PC-3 (cell line): ENCODE measurements around the gene TMEM127. TPM values are rescaled to one million over a fixed set of nuclear protein-coding genes. Genes with fewer than 3 reads are reported as not detected.

ENCODE experiments used
- ATAC-seq: fragments of 200-7000 bp; cut with Tn5 transposase; 2 replicates; pipeline ENCODE4 v1.9.1; 2020; ENCODE audit warnings: mild to moderate bottlenecking, moderate library complexity
- BruUV-seq: library from RNA; stranded (reverse); fragments of 400-500 nt; replicated peaks from 2 replicates; lab custom pipeline; 2021; lab: Mats Ljungman, UMichigan
- CTCF ChIA-PET: fragments of 300-600 bp; sonication (Branson Sonifier 250); formaldehyde crosslinking; loops from one replicate; lab custom pipeline; 2022; ENCODE audit warnings: antibody characterized with exemption; lab: Charles Lee
- POLR2A ChIA-PET: fragments of 300-600 bp; sonication (Branson Sonifier 250); formaldehyde crosslinking; loops from one replicate; lab custom pipeline; 2022; ENCODE audit warnings: antibody characterized with exemption; ENCODE audit not compliant: unreplicated experiment; lab: Charles Lee
- DNase-seq: peaks from one replicate; pipeline ENCODE4 v3.0.0-alpha.2; 2015
- H2AFZ ChIP-seq: fragments of 300-600 bp; sonication (generic); 2 replicates; pipeline ENCODE4 v1.6.0; 2016; ENCODE audit warnings: antibody characterized with exemption, low read length
- H3F3A ChIP-seq: fragments of 300-600 bp; sonication (generic); one replicate; pipeline ENCODE4 v1.6.0; 2017; ENCODE audit warnings: antibody characterized with exemption, low read length, control low read depth, mild to moderate bottlenecking; ENCODE audit not compliant: unreplicated experiment
- H3K27ac ChIP-seq: fragments of 300-600 bp; sonication (generic); 2 replicates; pipeline ENCODE4 v1.5.1; 2016; ENCODE audit warnings: mild to moderate bottlenecking, low read length
- H3K27me3 ChIP-seq: fragments of 300-600 bp; sonication (generic); 2 replicates; pipeline ENCODE4 v1.6.1; 2016; ENCODE audit warnings: low read length, mixed read lengths
- H3K36me3 ChIP-seq: fragments of 300-600 bp; sonication (generic); 2 replicates; pipeline ENCODE4 v1.6.1; 2016; ENCODE audit warnings: low read depth, mixed run types, low read length, mixed read lengths
- H3K4me1 ChIP-seq: fragments of 300-600 bp; sonication (generic); 2 replicates; pipeline ENCODE4 v1.5.1; 2016; ENCODE audit warnings: low read length; ENCODE audit not compliant: insufficient read depth
- H3K4me2 ChIP-seq: fragments of 300-600 bp; sonication (generic); 2 replicates; pipeline ENCODE4 v1.6.0; 2016; ENCODE audit warnings: low read length
- H3K4me3 ChIP-seq: fragments of 300-600 bp; sonication (generic); 2 replicates; pipeline ENCODE4 v1.5.1; 2016; ENCODE audit warnings: mild to moderate bottlenecking, low read length, mixed read lengths
- H3K79me2 ChIP-seq: fragments of 300-600 bp; sonication (generic); 2 replicates; pipeline ENCODE4 v1.6.1; 2017; ENCODE audit warnings: low read length, mixed read lengths
- H3K9ac ChIP-seq: fragments of 300-600 bp; sonication (generic); 2 replicates; pipeline ENCODE4 v1.6.0; 2016; ENCODE audit warnings: mild to moderate bottlenecking, low read length
- H3K9me2 ChIP-seq: fragments of 300-600 bp; sonication (generic); replicated peaks from 2 replicates; pipeline ENCODE4 v1.6.1; 2016; ENCODE audit warnings: mixed run types, low read length, mixed read lengths
- H3K9me3 ChIP-seq: fragments of 300-600 bp; sonication (generic); 2 replicates; pipeline ENCODE4 v1.6.1; 2016; ENCODE audit warnings: low read length, mixed read lengths
- H4K20me1 ChIP-seq: fragments of 300-600 bp; sonication (generic); 2 replicates; pipeline ENCODE4 v1.6.1; 2016; ENCODE audit warnings: low read length, mixed read lengths
- EZH2 ChIP-seq: fragments of 300-600 bp; sonication (generic); IDR thresholded peaks from one replicate; pipeline ENCODE4 v1.6.1; 2017; ENCODE audit warnings: antibody characterized with exemption, mild to moderate bottlenecking, low read length; ENCODE audit not compliant: unreplicated experiment
- EZH2phosphoT487 ChIP-seq: fragments of 300-600 bp; sonication (generic); IDR thresholded peaks from 2 replicates; pipeline ENCODE4 v1.6.1; 2018; ENCODE audit warnings: mild to moderate bottlenecking, antibody characterized with exemption, low read length, borderline replicate concordance
- intact Hi-C: fragments of 100-400 bp; cut with micrococcal nuclease; formaldehyde crosslinking; loops from 2 replicates; pipeline ENCODE4 v1.9.0; 2023
- total RNA-seq: library from RNA; depleted of rRNA; stranded (reverse); fragments of >200 nt; gene quantifications from 2 replicates; pipeline ENCODE4 v1.2.3, GENCODE V29; 2014
- TF ChIP-seq, protein P1 (sequence below): fragments of 300-600 bp; sonication (generic); conservative IDR thresholded peaks from 2 replicates; pipeline ENCODE4 v1.5.1; 2017; ENCODE audit warnings: antibody characterized with exemption, low read depth, mild to moderate bottlenecking, low read length

Gene TMEM127
- total RNA-seq, 1 experiment from 2014 or later = 31.9 TPM

DNA sequence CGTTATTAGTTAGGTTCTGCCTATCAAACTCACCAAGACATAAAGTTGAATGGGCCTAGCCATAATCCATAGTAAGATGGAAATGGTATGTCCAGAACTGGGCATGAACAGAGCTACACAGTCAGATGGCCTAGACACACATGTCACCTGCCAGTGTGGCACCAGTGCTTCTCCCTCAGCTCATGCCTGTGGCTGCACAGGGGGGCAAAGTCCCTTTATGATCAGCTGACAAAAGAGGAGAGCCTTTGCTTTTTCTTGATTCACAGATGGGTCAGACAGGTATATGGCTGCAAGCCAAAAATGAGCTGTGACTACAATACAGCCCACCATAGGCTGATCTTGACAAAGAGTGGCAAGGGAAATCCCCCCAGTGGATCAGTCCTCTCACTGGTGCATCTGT lies 28.9 kb downstream of the TMEM127 start:
- Histone ChIP-seq H3K79me2 (no peaks in the 10 kb centered on the region), H3K27me3 (no peaks in the 10 kb centered on the region), H3K4me1 (peaks cover 1% of the 10 kb centered on the region; the same call in 1 of the 2 replicates), H4K20me1 (no peaks in the 10 kb centered on the region), H3K9me2 (no peaks in the 10 kb centered on the region), H3K4me2 (no peak overlapping the region), H3K27ac (no peak overlapping the region), H2AFZ (no peak overlapping the region), H3F3A (no peaks in the 10 kb centered on the region), H3K4me3 (no peak overlapping the region), H3K36me3 (no peaks in the 10 kb centered on the region), H3K9ac (no peak overlapping the region), H3K9me3 (no peaks in the 10 kb centered on the region)
- no TSS peak for BruUV-seq
- DNase-seq = no peak
- CTCF ChIA-PET = no interaction called here
- intact Hi-C loops = no loop called here
- POLR2A ChIA-PET = interaction anchor here (0.6 kb wide), 1 partner anchor 99 kb away, joined by 3 read pairs; no protein-coding TSS in a partner anchor
- TF ChIP-seq EZH2phosphoT487 = no peak
- TF ChIP-seq EZH2 = no peak
- TF ChIP-seq, protein P1, sequence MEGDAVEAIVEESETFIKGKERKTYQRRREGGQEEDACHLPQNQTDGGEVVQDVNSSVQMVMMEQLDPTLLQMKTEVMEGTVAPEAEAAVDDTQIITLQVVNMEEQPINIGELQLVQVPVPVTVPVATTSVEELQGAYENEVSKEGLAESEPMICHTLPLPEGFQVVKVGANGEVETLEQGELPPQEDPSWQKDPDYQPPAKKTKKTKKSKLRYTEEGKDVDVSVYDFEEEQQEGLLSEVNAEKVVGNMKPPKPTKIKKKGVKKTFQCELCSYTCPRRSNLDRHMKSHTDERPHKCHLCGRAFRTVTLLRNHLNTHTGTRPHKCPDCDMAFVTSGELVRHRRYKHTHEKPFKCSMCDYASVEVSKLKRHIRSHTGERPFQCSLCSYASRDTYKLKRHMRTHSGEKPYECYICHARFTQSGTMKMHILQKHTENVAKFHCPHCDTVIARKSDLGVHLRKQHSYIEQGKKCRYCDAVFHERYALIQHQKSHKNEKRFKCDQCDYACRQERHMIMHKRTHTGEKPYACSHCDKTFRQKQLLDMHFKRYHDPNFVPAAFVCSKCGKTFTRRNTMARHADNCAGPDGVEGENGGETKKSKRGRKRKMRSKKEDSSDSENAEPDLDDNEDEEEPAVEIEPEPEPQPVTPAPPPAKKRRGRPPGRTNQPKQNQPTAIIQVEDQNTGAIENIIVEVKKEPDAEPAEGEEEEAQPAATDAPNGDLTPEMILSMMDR = no peak
- no peak for ATAC-seq

GRCh38 chr2:96233880-96234316 lies 31.9 kb downstream of the TMEM127 start:
- H3K4me2 ChIP-seq = no peak overlapping the region
- no peaks in the 10 kb centered on the region for H3F3A ChIP-seq
- H3K36me3 ChIP-seq = no peaks in the 10 kb centered on the region
- H3K4me1 ChIP-seq = no peaks in the 10 kb centered on the region
- no peaks in the 10 kb centered on the region for H3K9me2 ChIP-seq
- ATAC-seq = no peak
- no peak overlapping the region for H2AFZ ChIP-seq
- H3K27me3 ChIP-seq = no peaks in the 10 kb centered on the region
- no TSS peak for BruUV-seq
- no peak overlapping the region for H3K9ac ChIP-seq
- ChIA-PET POLR2A (no interaction called here), CTCF (no interaction called here)
- DNase-seq = no peak
- intact Hi-C loops = no loop called here
- no peaks in the 10 kb centered on the region for H3K9me3 ChIP-seq
- H3K27ac ChIP-seq = no peak overlapping the region
- no peaks in the 10 kb centered on the region for H3K79me2 ChIP-seq
- TF ChIP-seq EZH2phosphoT487 (no peak), EZH2 (no peak)
- TF ChIP-seq, protein P1 = no peak
- no peak overlapping the region for H3K4me3 ChIP-seq
- H4K20me1 ChIP-seq = no peaks in the 10 kb centered on the region

DNA sequence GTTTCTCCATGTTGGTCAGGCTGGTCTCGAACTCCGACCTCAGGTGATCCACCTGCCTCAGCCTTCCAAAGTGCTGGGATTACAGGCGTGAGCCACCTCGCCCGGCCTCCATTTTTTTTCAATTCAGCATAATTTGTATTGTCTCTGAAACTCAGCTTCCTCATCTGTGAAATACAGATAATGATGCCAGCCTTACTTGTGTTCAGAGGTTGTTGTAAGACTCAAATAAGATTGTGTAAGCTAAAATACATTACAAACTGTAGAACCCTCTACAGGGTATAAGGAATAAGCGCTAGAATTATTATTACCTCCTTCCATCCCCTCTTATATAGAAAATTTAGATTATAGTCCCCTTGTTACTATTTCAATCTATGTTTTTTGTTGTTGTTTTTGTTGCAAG lies 32.4 kb downstream of the TMEM127 start:
- POLR2A ChIA-PET = interaction anchor here (0.5 kb wide), 1 partner anchor 44 kb away, joined by 7 read pairs; no protein-coding TSS in a partner anchor
- BruUV-seq = no TSS peak
- intact Hi-C loops = no loop called here
- TF ChIP-seq EZH2phosphoT487 (no peak), EZH2 (no peak)
- TF ChIP-seq, protein P1 = no peak
- Histone ChIP-seq H4K20me1 (no peaks in the 10 kb centered on the region), H3K9me3 (no peaks in the 10 kb centered on the region), H3K4me1 (no peaks in the 10 kb centered on the region), H3K27me3 (no peaks in the 10 kb centered on the region), H2AFZ (no peak overlapping the region), H3K36me3 (no peaks in the 10 kb centered on the region), H3K4me2 (no peak overlapping the region), H3K79me2 (no peaks in the 10 kb centered on the region), H3K4me3 (no peak overlapping the region), H3K9ac (no peak overlapping the region), H3K27ac (no peak overlapping the region), H3F3A (no peaks in the 10 kb centered on the region), H3K9me2 (no peaks in the 10 kb centered on the region)
- CTCF ChIA-PET = no interaction called here
- ATAC-seq = no peak
- DNase-seq = no peak
